Naive thymus-derived CD4-positive, alpha-beta T cell (primary cell): ENCODE results near the gene SPTSSB. TPM values are rescaled to one million over a fixed set of nuclear protein-coding genes. Genes with fewer than 3 reads are reported as not detected.

Source experiments
- ATAC-seq: fragments of 150-1000 bp; cut with Tn5 transposase; 2 replicates; pipeline ENCODE4 v1.10.0; 2021; ENCODE audit warnings: mild to moderate bottlenecking, moderate library complexity
- CTCF ChIA-PET: fragments of 350-600 bp; sonication (Branson Sonifier 250); formaldehyde crosslinking; loops from one replicate; lab custom pipeline; 2021; ENCODE audit warnings: antibody characterized with exemption; lab: Charles Lee
- POLR2A ChIA-PET: fragments of 350-600 bp; sonication (Branson Sonifier 250); formaldehyde crosslinking; loops from one replicate; lab custom pipeline; 2021; ENCODE audit warnings: antibody characterized with exemption, inconsistent platforms; lab: Charles Lee
- DNase-seq, 9 donors: peaks; one replicate each; pipeline versions ENCODE4 v3.0.0 to v3.0.0-alpha.2; 2020 to 2022; ENCODE audit warnings: mixed read lengths in 1 of 9
- H3K27ac ChIP-seq: one replicate; pipeline ENCODE4 v1.7.0; 2013; ENCODE audit warnings: mild to moderate bottlenecking, low read depth, low read length, moderate library complexity
- H3K27me3 ChIP-seq, 2 donors: one replicate each; pipeline ENCODE4 v1.7.0; 2013; ENCODE audit warnings: low read length in 2 of 2, mild to moderate bottlenecking in 2 of 2, moderate library complexity in 2 of 2; ENCODE audit not compliant: control insufficient read depth in 2 of 2, insufficient read depth in 2 of 2
- H3K36me3 ChIP-seq, 3 experiments: 1 replicate in 2 of 3; 2 replicates in 1 of 3; pipeline ENCODE4 v1.7.0; 2013; ENCODE audit warnings: low read length in 3 of 3, mild to moderate bottlenecking in 3 of 3, moderate library complexity in 1 of 3; ENCODE audit not compliant: insufficient read depth in 3 of 3, control insufficient read depth in 2 of 3
- H3K4me1 ChIP-seq, 2 donors: one replicate each; pipeline ENCODE4 v1.7.0; 2013; ENCODE audit warnings: low read length in 2 of 2, mild to moderate bottlenecking in 2 of 2, moderate library complexity in 1 of 2; ENCODE audit not compliant: control insufficient read depth in 2 of 2, insufficient read depth in 2 of 2
- H3K4me3 ChIP-seq: 2 replicates; pipeline ENCODE4 v1.7.0; 2013; ENCODE audit warnings: mild to moderate bottlenecking, low read length
- H3K9me3 ChIP-seq, 3 experiments: 1 replicate in 2 of 3; 2 replicates in 1 of 3; pipeline ENCODE4 v1.7.0; 2013; ENCODE audit warnings: low read length in 3 of 3; ENCODE audit not compliant: control insufficient read depth in 2 of 3
- H3K27ac Mint-ChIP-seq, 9 donors: one replicate each; pipeline ENCODE4 v1.8.0; 2020 to 2022; ENCODE audit warnings: mixed read lengths in 9 of 9, mild to moderate bottlenecking in 8 of 9, moderate library complexity in 5 of 9, inconsistent platforms in 2 of 9
- H3K27me3 Mint-ChIP-seq, 5 donors: one replicate each; pipeline ENCODE4 v1.8.0; 2021 to 2022; ENCODE audit warnings: mixed read lengths in 5 of 5, mild to moderate bottlenecking in 1 of 5
- H3K36me3 Mint-ChIP-seq, 5 donors: one replicate each; pipeline ENCODE4 v1.8.0; 2020 to 2022; ENCODE audit warnings: mixed read lengths in 5 of 5, mild to moderate bottlenecking in 3 of 5, inconsistent platforms in 1 of 5
- H3K4me1 Mint-ChIP-seq, 7 donors: one replicate each; pipeline ENCODE4 v1.8.0; 2020 to 2022; ENCODE audit warnings: mixed read lengths in 7 of 7, mild to moderate bottlenecking in 3 of 7, inconsistent platforms in 1 of 7
- H3K4me3 Mint-ChIP-seq, 10 donors: one replicate each; pipeline ENCODE4 v1.8.0; 2020 to 2022; ENCODE audit warnings: mild to moderate bottlenecking in 10 of 10, mixed read lengths in 10 of 10, moderate library complexity in 6 of 10, inconsistent platforms in 2 of 10
- H3K9me3 Mint-ChIP-seq, 11 donors: one replicate each; pipeline ENCODE4 v1.8.0; 2020 to 2022; ENCODE audit warnings: mixed read lengths in 11 of 11, mild to moderate bottlenecking in 4 of 11, inconsistent platforms in 1 of 11, moderate library complexity in 1 of 11
- intact Hi-C, 2 donors: fragments of 100-400 bp; cut with micrococcal nuclease; formaldehyde crosslinking; loops; one replicate each; pipeline ENCODE4 v1.15.1; 2023
- polyA plus RNA-seq, 2 donors: library from polyadenylated mRNA; unstranded; fragments of 300-500 nt; fragmentation: Illumina TruSeq; gene quantifications; one replicate each; pipeline ENCODE4 v1.2.3, GENCODE V29; 2021
- total RNA-seq, 6 experiments: library from RNA in 5 of 6; stranded (reverse) in 5 of 6; gene quantifications; 1 replicate in 5 of 6; 2 replicates in 1 of 6; pipeline ENCODE4 v1.2.3 and lab custom pipeline; 2021 to 2026

SPTSSB gene
- total and polyA plus RNA-seq, 7 experiments from 2014 or later, result 0.34 to 1.6 TPM; not detected in 5

GRCh38 chr3:161347726-161348125, 23.6 kb downstream of the SPTSSB start:
- H3K4me1 Mint-ChIP-seq, result peaks cover 6 to 22% (median 17%) of the 10 kb centered on the region in 7 donors
- H3K27me3 Mint-ChIP-seq, result peaks cover 0 to 58% (median 0%) of the 10 kb centered on the region in 5 donors
- DNase-seq, result no peak
- no peaks in the 10 kb centered on the region for H3K36me3 Mint-ChIP-seq
- peaks cover 7 to 14% of the 10 kb centered on the region in 2 donors for H3K4me1 ChIP-seq
- no peaks in the 10 kb centered on the region for H3K27me3 ChIP-seq
- no peak for ATAC-seq
- H3K4me3 Mint-ChIP-seq, result no peak overlapping the region
- H3K9me3 ChIP-seq, result no peaks in the 10 kb centered on the region
- no peaks in the 10 kb centered on the region for H3K36me3 ChIP-seq
- H3K9me3 Mint-ChIP-seq, result no peaks in the 10 kb centered on the region
- CTCF ChIA-PET, result no interaction called here
- no peak overlapping the region for H3K27ac ChIP-seq
- no peak overlapping the region for H3K4me3 ChIP-seq
- intact Hi-C loops, result no loop called here
- no peak overlapping the region for H3K27ac Mint-ChIP-seq
- POLR2A ChIA-PET, result no interaction called here

GRCh38 chr3:161345023-161345422, 26.3 kb downstream of the SPTSSB start:
- no peak for DNase-seq
- Mint-ChIP-seq H3K4me1 (peaks cover 6 to 17% (median 15%) of the 10 kb centered on the region in 7 donors), H3K27ac (no peak overlapping the region), H3K27me3 (peaks cover 0 to 64% (median 5%) of the 10 kb centered on the region in 5 donors), H3K36me3 (no peaks in the 10 kb centered on the region), H3K4me3 (no peak overlapping the region), H3K9me3 (no peaks in the 10 kb centered on the region)
- H3K27ac ChIP-seq, result no peak overlapping the region
- H3K36me3 ChIP-seq, result no peaks in the 10 kb centered on the region
- no peaks in the 10 kb centered on the region for H3K9me3 ChIP-seq
- H3K4me3 ChIP-seq, result no peak overlapping the region
- no peak for ATAC-seq
- intact Hi-C loops, result no loop called here
- ChIA-PET POLR2A (no interaction called here), CTCF (no interaction called here)
- peaks cover 7 to 10% of the 10 kb centered on the region in 2 donors for H3K4me1 ChIP-seq
- H3K27me3 ChIP-seq, result no peaks in the 10 kb centered on the region

GRCh38 chr3:161343986-161344385, 27.3 kb downstream of the SPTSSB start:
- Histone ChIP-seq H3K9me3 (no peaks in the 10 kb centered on the region), H3K4me1 (no peaks in the 10 kb centered on the region), H3K4me3 (no peak overlapping the region), H3K36me3 (no peaks in the 10 kb centered on the region), H3K27me3 (no peaks in the 10 kb centered on the region), H3K27ac (no peak overlapping the region)
- Mint-ChIP-seq H3K27ac (no peak overlapping the region), H3K4me1 (peaks cover 2 to 6% (median 5%) of the 10 kb centered on the region in 7 donors), H3K27me3 (peaks cover 0 to 61% (median 5%) of the 10 kb centered on the region in 5 donors), H3K4me3 (no peak overlapping the region), H3K9me3 (peaks cover 0 to 6% (median 0%) of the 10 kb centered on the region in 11 donors), H3K36me3 (no peaks in the 10 kb centered on the region)
- ChIA-PET CTCF (interaction anchor here (0.9 kb wide), 1 partner anchor 8 kb away, joined by 4 read pairs; no protein-coding TSS in a partner anchor), POLR2A (no interaction called here)
- DNase-seq (no peak), ATAC-seq (no peak)
- intact Hi-C loops, result no loop called here

GRCh38 chr3:161343540-161343939, 27.8 kb downstream of the SPTSSB start:
- Histone ChIP-seq H3K36me3 (no peaks in the 10 kb centered on the region), H3K27me3 (no peaks in the 10 kb centered on the region), H3K9me3 (no peaks in the 10 kb centered on the region), H3K4me3 (no peak overlapping the region), H3K4me1 (no peaks in the 10 kb centered on the region), H3K27ac (no peak overlapping the region)
- intact Hi-C loops, result no loop called here
- Mint-ChIP-seq H3K4me3 (no peak overlapping the region), H3K27me3 (peaks cover 0 to 57% (median 5%) of the 10 kb centered on the region in 5 donors), H3K27ac (no peak overlapping the region), H3K9me3 (peaks cover 0 to 6% (median 0%) of the 10 kb centered on the region in 11 donors), H3K36me3 (no peaks in the 10 kb centered on the region), H3K4me1 (peaks cover 0 to 2% (median under 1%) of the 10 kb centered on the region in 7 donors)
- ChIA-PET CTCF (interaction anchor here (0.9 kb wide), 1 partner anchor 9 kb away, joined by 4 read pairs; no protein-coding TSS in a partner anchor), POLR2A (no interaction called here)
- ATAC-seq (no peak), DNase-seq (no peak)

DNA sequence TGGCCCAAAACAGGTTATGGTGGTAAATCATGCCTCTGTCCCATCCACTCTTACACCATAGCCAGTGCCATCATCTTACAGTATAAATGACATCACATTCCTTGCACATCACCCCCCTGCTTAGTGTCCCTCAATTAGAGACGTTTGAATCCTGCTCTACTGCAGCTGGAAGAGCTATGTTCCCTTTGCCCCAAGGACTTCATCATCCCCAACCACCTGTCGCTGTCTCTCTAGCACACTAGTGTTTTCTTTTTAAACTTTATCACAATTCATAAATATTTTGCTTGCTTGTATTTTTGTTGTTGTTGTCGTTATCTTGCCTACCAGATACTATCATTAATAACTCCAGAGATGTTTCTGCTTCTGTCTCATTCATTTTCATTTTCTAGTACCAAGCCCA, 28.7 kb downstream of the SPTSSB start:
- peaks cover 0 to 6% (median 0%) of the 10 kb centered on the region in 11 donors for H3K9me3 Mint-ChIP-seq
- peaks cover 0 to 59% (median 5%) of the 10 kb centered on the region in 5 donors for H3K27me3 Mint-ChIP-seq
- POLR2A ChIA-PET, result no interaction called here

DNA sequence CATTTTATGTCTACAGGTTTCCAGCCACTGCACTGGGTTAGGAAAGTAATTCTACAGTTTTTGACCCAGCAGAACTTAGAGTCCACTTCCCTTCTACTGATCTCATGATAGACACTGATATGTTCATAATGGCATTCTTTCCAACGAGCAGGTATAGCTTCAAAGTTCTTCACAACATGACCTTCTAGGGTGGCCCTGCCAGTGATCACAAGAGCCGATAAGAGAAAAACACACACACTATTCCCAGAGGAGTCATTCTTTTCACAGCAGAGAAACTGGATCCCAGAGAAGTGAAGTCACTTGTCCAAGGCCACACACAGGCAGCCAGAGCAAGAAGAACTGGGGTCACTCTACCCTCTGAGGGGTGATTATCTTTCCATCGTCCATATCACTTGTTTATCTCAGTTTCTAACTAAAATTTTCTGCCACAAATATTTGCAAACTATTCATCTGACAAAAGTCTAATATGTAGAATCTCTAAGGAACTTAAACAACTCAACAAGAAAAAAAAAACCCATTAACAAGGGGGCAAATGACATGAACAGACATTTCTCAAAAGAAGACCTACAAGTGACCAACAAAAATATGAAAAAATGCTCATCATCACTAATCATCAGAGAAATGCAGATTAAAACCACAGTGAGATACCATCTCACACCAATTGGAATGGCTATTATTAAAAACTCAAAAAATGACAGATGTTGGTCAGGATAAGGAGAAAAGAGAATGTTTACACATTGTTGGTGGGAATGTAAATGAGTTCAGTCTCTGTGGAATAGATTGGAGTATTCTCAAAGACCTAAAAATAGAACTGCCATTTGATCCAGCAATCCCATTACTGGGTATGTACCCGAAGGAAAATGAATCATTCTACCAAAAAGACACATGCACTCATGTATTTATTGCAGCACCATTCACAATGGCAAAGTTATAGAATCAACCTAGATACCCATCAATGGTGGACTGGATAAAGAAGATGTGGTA, 31.5 kb downstream of the SPTSSB start:
- ATAC-seq (no peak), DNase-seq (no peak)
- CTCF ChIA-PET, result no interaction called here
- H3K4me3 Mint-ChIP-seq, result no peak overlapping the region
- peaks cover 0 to 7% (median 0%) of the 10 kb centered on the region in 11 donors for H3K9me3 Mint-ChIP-seq
- no peaks in the 10 kb centered on the region for H3K36me3 Mint-ChIP-seq
- Histone ChIP-seq H3K9me3 (no peaks in the 10 kb centered on the region), H3K27me3 (no peaks in the 10 kb centered on the region), H3K4me3 (no peak overlapping the region), H3K27ac (no peak overlapping the region), H3K4me1 (no peaks in the 10 kb centered on the region), H3K36me3 (no peaks in the 10 kb centered on the region)
- POLR2A ChIA-PET, result no interaction called here
- no peak overlapping the region for H3K27ac Mint-ChIP-seq
- intact Hi-C loops, result no loop called here
- peaks cover 0 to 2% (median 0%) of the 10 kb centered on the region in 7 donors for H3K4me1 Mint-ChIP-seq
- H3K27me3 Mint-ChIP-seq, result peaks cover 0 to 67% (median 4%) of the 10 kb centered on the region in 5 donors

More for the DNA sequence above, 28.7 kb downstream of the SPTSSB start:
- no peak overlapping the region for H3K27ac ChIP-seq
- CTCF ChIA-PET, result no interaction called here
- peaks cover 0 to 2% (median 0%) of the 10 kb centered on the region in 7 donors for H3K4me1 Mint-ChIP-seq
- H3K36me3 ChIP-seq, result no peaks in the 10 kb centered on the region
- H3K4me1 ChIP-seq, result no peaks in the 10 kb centered on the region
- no peak overlapping the region for H3K4me3 Mint-ChIP-seq
- no peak for DNase-seq
- no peaks in the 10 kb centered on the region for H3K27me3 ChIP-seq
- intact Hi-C loops, result no loop called here
- H3K4me3 ChIP-seq, result no peak overlapping the region
- no peaks in the 10 kb centered on the region for H3K9me3 ChIP-seq
- peak overlapping the region in 1 of 9 donors; percentile 22 for H3K27ac Mint-ChIP-seq
- no peaks in the 10 kb centered on the region for H3K36me3 Mint-ChIP-seq
- no peak for ATAC-seq
